GM19351 (cell line): Measurements from ENCODE around the gene ITPK1.

Source experiments
- ATAC-seq: cut with Tn5 transposase; IDR thresholded peaks from one replicate; pipeline ENCODE4 v1.9.1; 2021; ENCODE audit warnings: mild to moderate bottlenecking, moderate library complexity; ENCODE audit not compliant: unreplicated experiment

Gene ITPK1

GRCh38 chr14:92994942-92995341, 120.8 kb downstream of the ITPK1 start:
- no peak for ATAC-seq

GRCh38 chr14:92994131-92994676, 121.5 kb downstream of the ITPK1 start:
- ATAC-seq = no peak

- no peak for ATAC-seq
These were observed 122.4 kb downstream of the ITPK1 start for GRCh38 chr14:92993302-92993701.

- no peak for ATAC-seq
These were observed 124.2 kb downstream of the ITPK1 start for GRCh38 chr14:92991536-92991935.

- no peak for ATAC-seq
These were observed 125.0 kb downstream of the ITPK1 start for GRCh38 chr14:92990456-92991430.

GRCh38 chr14:92988786-92989755, 126.7 kb downstream of the ITPK1 start:
- ATAC-seq = no peak

GRCh38 chr14:92987713-92988510, 127.8 kb downstream of the ITPK1 start:
- ATAC-seq = no peak

- no peak for ATAC-seq
These were observed 128.6 kb downstream of the ITPK1 start for GRCh38 chr14:92987148-92987570.

- no peak for ATAC-seq
These were observed 129.2 kb downstream of the ITPK1 start for GRCh38 chr14:92986254-92987147.

- ATAC-seq = no peak
These were observed 130.2 kb downstream of the ITPK1 start for GRCh38 chr14:92985521-92985920.

GRCh38 chr14:92984896-92985295, 130.8 kb downstream of the ITPK1 start:
- ATAC-seq = no peak

- ATAC-seq = peak; percentile 64
These were observed 131.5 kb downstream of the ITPK1 start for GRCh38 chr14:92984082-92984788.

- ATAC-seq = no peak
These were observed 132.8 kb downstream of the ITPK1 start for GRCh38 chr14:92982956-92983355.

- ATAC-seq = no peak
These were observed 134.0 kb downstream of the ITPK1 start for GRCh38 chr14:92981726-92982125.

GRCh38 chr14:92980866-92981265, 134.9 kb downstream of the ITPK1 start:
- ATAC-seq = no peak

GRCh38 chr14:92978229-92979021, 137.3 kb downstream of the ITPK1 start:
- ATAC-seq = no peak

GRCh38 chr14:92976268-92976667, 139.5 kb downstream of the ITPK1 start:
- ATAC-seq = no peak
